HepG2 (cell line): ENCODE measurements around the gene POMT1. TPM values are rescaled to one million over a fixed set of nuclear protein-coding genes. Genes with fewer than 3 reads are reported as not detected.

Experiments
- E2F1 ChIP-seq: sonication (generic); formaldehyde crosslinking; IDR thresholded peaks from 2 replicates; pipeline ENCODE4 v1.5.0; 2020; ENCODE audit warnings: missing genetic modification reagents
- ETV6 ChIP-seq: sonication (generic); formaldehyde crosslinking; conservative IDR thresholded peaks from 2 replicates; pipeline ENCODE4 v1.4.0; 2020; ENCODE audit warnings: missing genetic modification reagents
- GATAD1 ChIP-seq: IDR thresholded peaks from 2 replicates; pipeline ENCODE4 v1.6.1; 2016; ENCODE audit warnings: missing genetic modification reagents, missing compliant biosample characterization
- HES4 ChIP-seq: sonication (generic); formaldehyde crosslinking; IDR thresholded peaks from 2 replicates; pipeline ENCODE4 v1.9.0; 2021; ENCODE audit warnings: mild to moderate bottlenecking, missing genetic modification reagents, borderline replicate concordance
- HNRNPLL ChIP-seq: fragments of 200-400 bp; formaldehyde crosslinking; IDR thresholded peaks from 2 replicates; pipeline ENCODE4 v1.6.1; 2017; ENCODE audit warnings: mild to moderate bottlenecking, low read depth, low read length; ENCODE audit not compliant: poor library complexity, severe bottlenecking
- KDM2A ChIP-seq: sonication (generic); formaldehyde crosslinking; IDR thresholded peaks from 2 replicates; pipeline ENCODE4 v1.4.0; 2020; ENCODE audit warnings: low read depth, missing genetic modification reagents, borderline replicate concordance
- MIER2 ChIP-seq: IDR thresholded peaks from 2 replicates; pipeline ENCODE4 v1.6.1; 2016; ENCODE audit warnings: missing biosample characterization, missing genetic modification reagents
- NBN ChIP-seq: fragments of 450-650 bp; conservative IDR thresholded peaks from 2 replicates; pipeline ENCODE4 v1.6.1; 2017
- NONO ChIP-seq, 2 experiments: fragments of 450-650 bp in 1 of 2; sonication (generic) in 1 of 2; formaldehyde crosslinking in 1 of 2; IDR thresholded peaks in 1 of 2; conservative IDR thresholded peaks in 1 of 2; 2 replicates each; pipeline versions ENCODE4 v1.6.1 to v1.8.0; 2017 to 2022; ENCODE audit warnings: mild to moderate bottlenecking in 1 of 2, missing genetic modification reagents in 1 of 2, moderate library complexity in 1 of 2
- RBFOX2 ChIP-seq: fragments of 200-400 bp; formaldehyde crosslinking; IDR thresholded peaks from 2 replicates; pipeline ENCODE4 v1.6.1; 2017; ENCODE audit warnings: low read depth, mild to moderate bottlenecking, low read length
- RFX3 ChIP-seq: IDR thresholded peaks from 2 replicates; pipeline ENCODE4 v1.6.1; 2016; ENCODE audit warnings: missing biosample characterization, missing genetic modification reagents
- SETDB1 ChIP-seq: sonication (generic); formaldehyde crosslinking; IDR thresholded peaks from 2 replicates; pipeline ENCODE4 v1.5.1; 2020; ENCODE audit warnings: missing genetic modification reagents, mild to moderate bottlenecking, borderline replicate concordance
- TGIF2 ChIP-seq: IDR thresholded peaks from 2 replicates; pipeline ENCODE4 v1.6.1; 2016; ENCODE audit warnings: control low read depth, missing compliant biosample characterization
- TRIM24 ChIP-seq: sonication (generic); formaldehyde crosslinking; IDR thresholded peaks from 2 replicates; pipeline ENCODE4 v1.8.0; 2022; ENCODE audit warnings: mild to moderate bottlenecking, missing genetic modification reagents
- WIZ ChIP-seq: sonication (generic); formaldehyde crosslinking; IDR thresholded peaks from 2 replicates; pipeline ENCODE4 v1.5.1; 2020; ENCODE audit warnings: mild to moderate bottlenecking, missing genetic modification reagents
- ZFP82 ChIP-seq: sonication (generic); formaldehyde crosslinking; IDR thresholded peaks from 2 replicates; pipeline ENCODE4 v1.5.1; 2020; ENCODE audit warnings: mild to moderate bottlenecking, missing genetic modification reagents, borderline replicate concordance
- ZNF501 ChIP-seq: sonication (generic); formaldehyde crosslinking; IDR thresholded peaks from 2 replicates; pipeline ENCODE4 v1.5.1; 2020; ENCODE audit warnings: mild to moderate bottlenecking, moderate library complexity, missing genetic modification reagents
- ZNF546 ChIP-seq: sonication (generic); formaldehyde crosslinking; conservative IDR thresholded peaks from 2 replicates; pipeline ENCODE4 v1.8.1; 2023; ENCODE audit warnings: mild to moderate bottlenecking, missing genetic modification reagents
- ZNF574 ChIP-seq: sonication (generic); formaldehyde crosslinking; IDR thresholded peaks from 2 replicates; pipeline ENCODE4 v1.4.0; 2020; ENCODE audit warnings: missing genetic modification reagents
- ZNF883 ChIP-seq: sonication (generic); formaldehyde crosslinking; IDR thresholded peaks from 2 replicates; pipeline ENCODE4 v1.5.1; 2020; ENCODE audit warnings: mild to moderate bottlenecking, missing genetic modification reagents; ENCODE audit errors: not compliant biosample characterization
- polyA plus RNA-seq, 8 experiments: library from polyadenylated mRNA; depleted of rRNA in 3 of 8; stranded (reverse) in 7 of 8; unstranded in 1 of 8; fragments of >200 nt; fragmentation: Illumina TruSeq in 4 of 8; extraction: Trizol in 4 of 8; gene quantifications; 2 replicates each; pipeline versions ENCODE4 v1.2.1 to v1.2.3, GENCODE V29; 2011 to 2016; ENCODE audit warnings: low read depth in 4 of 8, missing spikeins in 1 of 8, mixed read lengths in 1 of 8; ENCODE audit not compliant: insufficient read depth in 1 of 8
- total RNA-seq, 5 experiments: library from RNA; depleted of rRNA; stranded (reverse); fragments of >200 nt; fragmentation: Illumina TruSeq; extraction: Trizol; gene quantifications; 2 replicates each; pipeline ENCODE4 v1.2.3, GENCODE V29; 2016; ENCODE audit warnings: low read depth in 1 of 5
- TF ChIP-seq, protein P1 (sequence below): fragments of 450-650 bp; IDR thresholded peaks from 2 replicates; pipeline ENCODE4 v1.6.1; 2017
- TF ChIP-seq, protein P2 (sequence below): sonication (generic); formaldehyde crosslinking; IDR thresholded peaks from 2 replicates; pipeline ENCODE4 v1.4.0; 2020; ENCODE audit warnings: missing genetic modification reagents

The POMT1 gene
- total and polyA plus RNA-seq, 2 of the 13 experiments (the other 11 are each of a cell fraction or from before 2014, with no cell fraction given), result 21.6 to 22.7 TPM

DNA sequence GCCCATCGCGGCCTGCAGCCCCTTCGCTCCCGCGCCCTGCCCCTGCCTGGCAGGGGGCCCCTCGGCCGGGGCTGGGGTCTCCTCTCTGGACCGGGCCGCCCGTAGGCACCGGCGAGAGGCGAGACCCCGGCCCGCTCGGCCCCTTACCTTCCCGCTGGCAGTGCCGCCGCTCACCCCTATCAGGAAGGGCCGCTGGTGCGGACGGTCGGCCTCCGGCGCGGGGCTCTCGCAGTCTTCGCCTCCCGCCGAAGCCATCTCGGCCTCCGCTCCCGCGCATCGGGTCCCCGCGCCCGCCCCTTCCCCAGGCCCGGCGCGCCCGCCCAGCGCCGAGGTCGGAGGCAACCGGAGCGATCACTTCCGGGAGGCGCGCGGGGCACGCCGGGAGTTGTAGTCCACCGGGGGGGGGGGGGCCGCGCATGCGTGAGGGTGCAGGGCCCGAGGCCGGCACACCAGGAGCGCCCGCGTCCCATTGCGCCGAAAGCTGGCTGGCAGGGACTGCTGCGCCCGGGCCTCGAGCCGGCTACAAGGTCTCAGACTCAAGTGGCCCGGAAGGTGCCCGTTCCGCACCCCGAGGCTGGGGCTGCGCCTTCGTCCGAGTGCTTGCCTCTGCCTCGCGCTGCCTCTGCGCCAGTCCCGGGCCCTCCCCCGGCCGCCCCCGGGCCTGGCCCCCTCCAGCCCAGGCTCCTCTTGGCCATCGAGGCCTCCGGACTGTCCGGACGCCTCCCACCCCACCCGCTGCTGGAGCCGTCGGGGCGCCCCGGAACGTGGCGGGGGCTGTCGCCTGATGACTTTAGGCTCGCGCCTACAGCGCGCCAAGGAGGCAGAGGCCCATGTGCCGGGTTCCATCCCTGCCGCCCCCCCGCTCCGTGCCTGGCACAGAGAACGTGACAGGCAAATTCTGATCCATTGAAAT, 28.5 kb downstream of the POMT1 start, which contains the start of gene UCK1 (continued):
- peak; percentile 36 for TF ChIP-seq HNRNPLL
- peak; percentile 52; the same call in 1 of the 2 replicates for TF ChIP-seq E2F1 (CRISPR knock-in tag)
- TF ChIP-seq ZNF501, result no peak
- peak; percentile 33 for TF ChIP-seq ZNF883 (CRISPR knock-in tag)
- TF ChIP-seq, protein P1, sequence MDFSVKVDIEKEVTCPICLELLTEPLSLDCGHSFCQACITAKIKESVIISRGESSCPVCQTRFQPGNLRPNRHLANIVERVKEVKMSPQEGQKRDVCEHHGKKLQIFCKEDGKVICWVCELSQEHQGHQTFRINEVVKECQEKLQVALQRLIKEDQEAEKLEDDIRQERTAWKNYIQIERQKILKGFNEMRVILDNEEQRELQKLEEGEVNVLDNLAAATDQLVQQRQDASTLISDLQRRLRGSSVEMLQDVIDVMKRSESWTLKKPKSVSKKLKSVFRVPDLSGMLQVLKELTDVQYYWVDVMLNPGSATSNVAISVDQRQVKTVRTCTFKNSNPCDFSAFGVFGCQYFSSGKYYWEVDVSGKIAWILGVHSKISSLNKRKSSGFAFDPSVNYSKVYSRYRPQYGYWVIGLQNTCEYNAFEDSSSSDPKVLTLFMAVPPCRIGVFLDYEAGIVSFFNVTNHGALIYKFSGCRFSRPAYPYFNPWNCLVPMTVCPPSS, result no peak
- TF ChIP-seq ZNF546 (CRISPR knock-in tag), result no peak; the same call in 1 of the 2 replicates
- TF ChIP-seq KDM2A (CRISPR knock-in tag), result peak; percentile 70
- no peak for TF ChIP-seq SETDB1 (CRISPR knock-in tag)
- no peak for TF ChIP-seq WIZ (CRISPR knock-in tag)
- no peak for TF ChIP-seq NBN
- TF ChIP-seq ZFP82 (CRISPR knock-in tag), result no peak
- no peak for TF ChIP-seq MIER2 (CRISPR knock-in tag)
- TF ChIP-seq, protein P2, sequence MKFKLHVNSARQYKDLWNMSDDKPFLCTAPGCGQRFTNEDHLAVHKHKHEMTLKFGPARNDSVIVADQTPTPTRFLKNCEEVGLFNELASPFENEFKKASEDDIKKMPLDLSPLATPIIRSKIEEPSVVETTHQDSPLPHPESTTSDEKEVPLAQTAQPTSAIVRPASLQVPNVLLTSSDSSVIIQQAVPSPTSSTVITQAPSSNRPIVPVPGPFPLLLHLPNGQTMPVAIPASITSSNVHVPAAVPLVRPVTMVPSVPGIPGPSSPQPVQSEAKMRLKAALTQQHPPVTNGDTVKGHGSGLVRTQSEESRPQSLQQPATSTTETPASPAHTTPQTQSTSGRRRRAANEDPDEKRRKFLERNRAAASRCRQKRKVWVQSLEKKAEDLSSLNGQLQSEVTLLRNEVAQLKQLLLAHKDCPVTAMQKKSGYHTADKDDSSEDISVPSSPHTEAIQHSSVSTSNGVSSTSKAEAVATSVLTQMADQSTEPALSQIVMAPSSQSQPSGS (CRISPR knock-in tag), result 0 out of 2 replicates have a peak, but pooled peaks have one; percentile 24
- TF ChIP-seq ZNF574 (CRISPR knock-in tag), result peak; percentile 81
- TF ChIP-seq TRIM24 (CRISPR knock-in tag), result no peak
- peak; percentile 81 for TF ChIP-seq RBFOX2
- TF ChIP-seq GATAD1 (CRISPR knock-in tag), result peak; percentile 58; the same call in 1 of the 2 replicates
- no peak for TF ChIP-seq ETV6 (CRISPR knock-in tag)
- TF ChIP-seq TGIF2, result peak; percentile 38; the same call in 1 of the 2 replicates
- TF ChIP-seq HES4, result peak; percentile 66; the same call in 1 of the 2 replicates
- TF ChIP-seq NONO (IDR thresholded peaks at IDR 0.05), result no peak
- TF ChIP-seq NONO (CRISPR knock-in tag; conservative IDR thresholded peaks at IDR 0.05), result peak; percentile 25; the same call in 1 of the 2 replicates
- no peak for TF ChIP-seq RFX3 (CRISPR knock-in tag)
